Stimulated activated CD8-positive, alpha-beta memory T cell treated with anti-CD3 and anti-CD28 coated beads, Interleukin-2, amount 100 ng/mL, for 48 hours (primary cell): ENCODE results near the gene RPL41.
"Not testable (repeated sequence)": the region's sequence is repeated elsewhere in the genome, so short reads cannot be mapped to it uniquely, and the experiment has no call there.

Experiments used
- DNase-seq, 2 donors: peaks; one replicate each; pipeline ENCODE4 v3.0.0-alpha.2; 2020; ENCODE audit warnings: low read depth in 2 of 2

RPL41 gene

GRCh38 chr12:56103066-56103711 is 13.2 kb upstream of the RPL41 start:
- DNase-seq: no peak

GRCh38 chr12:56103823-56104108 is 12.7 kb upstream of the RPL41 start:
- no peak for DNase-seq

- DNase-seq: peak; percentile 96 to 98
Observed at GRCh38 chr12:56104109-56104814, 12.2 kb upstream of the RPL41 start, which contains the start of gene PA2G4. TSS of gene PA2G4 (plus strand) at chr12:56104559. CDS start at chr12:56104738, 179 bp downstream.

- DNase-seq: peak in 1 of 2 donors; percentile 22
Observed at GRCh38 chr12:56104815-56105608, 11.4 kb upstream of the RPL41 start.

GRCh38 chr12:56105609-56105902 is 10.9 kb upstream of the RPL41 start:
- DNase-seq: no peak

- no peak for DNase-seq
Observed at GRCh38 chr12:56107242-56107641, 9.2 kb upstream of the RPL41 start.

GRCh38 chr12:56110571-56110970 is 5.9 kb upstream of the RPL41 start:
- no peak for DNase-seq

GRCh38 chr12:56114084-56114483 is 2.3 kb upstream of the RPL41 start:
- DNase-seq: no peak

GRCh38 chr12:56115329-56115728 is 1.1 kb upstream of the RPL41 start:
- no peak for DNase-seq

- DNase-seq: not testable (repeated sequence)
Observed at GRCh38 chr12:56117082-56117706, 761 bp downstream of the RPL41 start.

- DNase-seq: peak; percentile 95 to 98
Observed at GRCh38 chr12:56117778-56118687, 1.6 kb downstream of the RPL41 start, which contains the start of gene ZC3H10. TSS of gene ZC3H10 (plus strand) at chr12:56118266. CDS start at chr12:56120563, 2,297 bp downstream.

- DNase-seq: no peak
Observed at GRCh38 chr12:56118688-56119357, 2.4 kb downstream of the RPL41 start.

- DNase-seq: peak; percentile 28 to 44
Observed at GRCh38 chr12:56119361-56119796, 2.9 kb downstream of the RPL41 start.

GRCh38 chr12:56120158-56120846 is 3.9 kb downstream of the RPL41 start:
- no peak for DNase-seq

GRCh38 chr12:56121204-56121870 is 4.9 kb downstream of the RPL41 start:
- DNase-seq: no peak

GRCh38 chr12:56122637-56123036 is 6.2 kb downstream of the RPL41 start:
- DNase-seq: no peak

- no peak for DNase-seq
Observed at GRCh38 chr12:56124133-56124532, 7.7 kb downstream of the RPL41 start.

- DNase-seq: no peak
Observed at GRCh38 chr12:56126732-56127239, 10.4 kb downstream of the RPL41 start.

GRCh38 chr12:56127485-56127887 is 11.1 kb downstream of the RPL41 start:
- DNase-seq: no peak
